ENCODE results near the gene SLC6A15. TPM values are rescaled to one million over a fixed set of nuclear protein-coding genes. Genes with fewer than 3 reads are reported as not detected.

Gene SLC6A15
- total RNA-seq, 2 experiments from 2014 or later, result 0.14 to 0.29 TPM

DNA sequence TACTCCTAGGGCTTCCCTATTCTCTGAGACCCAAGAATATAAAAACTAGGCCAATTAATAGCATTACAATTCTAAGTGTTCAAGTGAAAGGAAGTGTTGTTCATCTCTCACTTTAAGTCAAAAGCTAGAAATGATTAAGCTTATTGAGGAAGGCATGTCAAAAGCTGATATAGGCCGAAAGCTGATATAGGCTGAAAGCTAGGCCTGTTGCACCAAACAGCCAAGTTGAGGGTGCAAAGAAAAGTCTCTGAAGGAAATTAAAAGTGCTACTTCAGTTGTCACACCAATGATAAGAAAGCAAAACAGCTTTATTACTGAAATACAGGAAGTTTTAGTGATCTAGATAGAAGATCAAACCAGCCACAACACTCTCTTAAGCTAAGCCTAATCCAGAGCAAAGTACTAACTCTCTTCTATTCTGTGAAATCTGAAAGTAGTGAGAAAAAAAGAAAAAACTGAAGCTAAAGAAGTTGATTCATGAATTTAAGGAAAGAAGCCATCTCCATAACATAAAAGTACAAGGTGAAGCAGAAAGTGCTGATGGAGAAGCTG lies 68.9 kb downstream of the SLC6A15 start:
- Mint-ChIP-seq H3K9me3 (no peaks in the 10 kb centered on the region), H3K27ac (no peak overlapping the region), H3K27me3 (no peaks in the 10 kb centered on the region), H3K4me1 (peaks cover 6% of the 10 kb centered on the region), H3K4me3 (no peak overlapping the region), H3K36me3 (no peaks in the 10 kb centered on the region)
- DNase-seq, result no peak

DNA sequence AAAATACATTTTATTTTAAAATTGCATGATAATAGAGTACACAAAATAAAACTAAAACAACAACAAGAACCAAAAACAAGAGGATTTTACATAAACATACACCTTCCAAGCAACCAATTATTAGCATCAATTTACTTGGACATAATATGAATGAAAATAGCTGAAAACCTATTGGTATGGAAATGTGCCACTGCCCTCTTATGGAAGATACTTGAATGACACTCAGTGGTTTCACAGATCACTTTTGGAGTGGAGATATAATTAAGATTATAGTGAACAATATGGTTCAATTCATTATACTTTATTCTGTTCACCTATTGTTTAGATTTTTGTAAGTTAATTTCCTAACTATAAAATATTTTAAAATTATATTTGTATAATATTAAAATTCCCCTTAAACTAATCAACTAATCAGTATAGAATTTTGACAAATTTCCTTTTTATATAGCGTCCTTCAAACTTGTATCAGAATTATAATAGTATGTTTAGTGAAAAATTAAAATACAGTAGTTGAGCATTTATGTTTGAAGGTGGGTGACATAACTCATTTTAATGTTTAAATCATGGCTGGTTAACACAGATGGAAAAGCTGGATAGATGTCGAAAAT lies 70.1 kb downstream of the SLC6A15 start:
- Mint-ChIP-seq H3K27ac (no peak overlapping the region), H3K9me3 (no peaks in the 10 kb centered on the region), H3K4me1 (peaks cover 6% of the 10 kb centered on the region), H3K36me3 (no peaks in the 10 kb centered on the region), H3K27me3 (no peaks in the 10 kb centered on the region), H3K4me3 (no peak overlapping the region)
- no peak for DNase-seq

DNA sequence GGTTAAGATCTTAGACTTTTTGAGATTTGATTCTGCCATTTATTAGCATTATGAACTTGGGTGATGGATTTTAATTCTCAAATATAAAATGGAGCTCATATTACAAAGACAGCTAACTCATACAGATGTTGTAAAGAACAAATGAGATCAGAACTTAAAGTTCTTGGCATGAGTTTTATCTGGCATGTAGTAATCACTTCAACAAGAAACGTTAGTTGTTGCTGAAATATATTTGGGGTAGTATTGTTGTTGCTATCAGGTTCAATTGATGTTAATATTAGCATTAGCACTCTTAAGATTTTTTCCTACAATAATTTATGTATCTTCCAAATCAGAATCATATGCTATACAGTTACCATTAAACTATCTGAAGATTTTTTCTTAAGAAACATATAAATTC lies 71.0 kb downstream of the SLC6A15 start:
- H3K36me3 Mint-ChIP-seq, result no peaks in the 10 kb centered on the region
- H3K27me3 Mint-ChIP-seq, result no peaks in the 10 kb centered on the region
- peaks cover 6% of the 10 kb centered on the region for H3K4me1 Mint-ChIP-seq
- H3K27ac Mint-ChIP-seq, result no peak overlapping the region
- no peaks in the 10 kb centered on the region for H3K9me3 Mint-ChIP-seq
- H3K4me3 Mint-ChIP-seq, result no peak overlapping the region
- DNase-seq, result no peak

DNA sequence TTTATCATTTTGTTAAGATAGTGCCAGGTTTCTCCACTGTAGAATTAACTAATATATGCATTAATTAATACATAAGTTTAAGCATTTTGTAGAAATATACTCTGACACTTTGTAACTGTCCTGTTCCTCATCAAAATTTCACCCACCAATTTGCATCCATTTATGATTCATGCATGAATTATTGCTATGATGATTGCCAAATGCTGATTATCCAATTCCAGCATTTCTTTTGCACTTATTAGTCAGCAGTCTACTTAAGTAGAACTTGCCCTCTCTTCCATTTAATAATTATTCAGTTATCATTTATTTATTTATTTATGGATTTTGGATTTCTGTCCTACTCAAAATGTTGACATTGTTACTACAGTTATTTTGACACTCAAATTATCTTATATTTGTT lies 72.2 kb downstream of the SLC6A15 start:
- no peaks in the 10 kb centered on the region for H3K27me3 Mint-ChIP-seq
- no peak overlapping the region for H3K27ac Mint-ChIP-seq
- no peaks in the 10 kb centered on the region for H3K36me3 Mint-ChIP-seq
- no peaks in the 10 kb centered on the region for H3K9me3 Mint-ChIP-seq
- DNase-seq, result no peak
- no peak overlapping the region for H3K4me3 Mint-ChIP-seq
- H3K4me1 Mint-ChIP-seq, result peaks cover 6% of the 10 kb centered on the region

DNA sequence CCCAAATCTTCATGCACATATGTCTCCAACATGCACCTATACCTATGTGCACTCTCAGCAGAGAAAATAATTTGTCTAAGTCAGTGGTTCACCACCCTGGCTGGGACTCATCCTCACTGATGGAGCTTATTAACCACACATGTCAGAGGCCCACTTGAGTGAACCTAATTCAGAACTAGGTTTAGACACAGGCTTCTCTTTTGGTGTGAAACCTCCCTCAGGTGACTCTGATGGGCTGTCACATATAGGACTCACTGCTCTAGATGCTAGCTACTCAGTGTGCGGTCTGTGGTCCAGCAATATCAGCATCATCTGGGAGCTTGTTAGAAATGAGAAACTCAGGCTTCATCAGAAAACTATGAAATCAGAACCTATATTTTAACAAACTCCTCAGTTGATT lies 85.7 kb downstream of the SLC6A15 start:
- H3K36me3 Mint-ChIP-seq, result no peaks in the 10 kb centered on the region
- H3K27me3 Mint-ChIP-seq, result no peaks in the 10 kb centered on the region
- H3K4me3 Mint-ChIP-seq, result no peak overlapping the region
- no peaks in the 10 kb centered on the region for H3K9me3 Mint-ChIP-seq
- H3K4me1 Mint-ChIP-seq, result no peaks in the 10 kb centered on the region
- no peak overlapping the region for H3K27ac Mint-ChIP-seq
- DNase-seq, result no peak

DNA sequence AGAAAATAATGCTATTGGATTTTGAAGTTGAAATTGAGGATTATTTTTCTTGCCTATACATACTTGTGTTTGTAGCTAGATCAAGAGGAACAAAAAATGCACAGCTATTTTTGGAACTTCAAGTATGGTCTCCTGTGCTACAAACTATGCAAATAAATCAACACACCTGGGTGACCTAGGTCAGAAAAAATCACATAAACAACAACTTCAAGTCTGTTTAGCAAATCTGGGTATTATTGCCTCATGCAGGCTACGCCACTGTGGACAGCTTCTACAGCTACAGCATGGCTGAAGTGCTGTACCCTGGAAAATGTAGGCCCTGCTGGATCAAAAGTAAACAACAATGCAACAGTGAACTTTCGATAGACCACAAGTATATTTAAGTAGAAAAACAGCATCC lies 87.5 kb downstream of the SLC6A15 start:
- Mint-ChIP-seq H3K9me3 (no peaks in the 10 kb centered on the region), H3K4me3 (no peak overlapping the region)

DNA sequence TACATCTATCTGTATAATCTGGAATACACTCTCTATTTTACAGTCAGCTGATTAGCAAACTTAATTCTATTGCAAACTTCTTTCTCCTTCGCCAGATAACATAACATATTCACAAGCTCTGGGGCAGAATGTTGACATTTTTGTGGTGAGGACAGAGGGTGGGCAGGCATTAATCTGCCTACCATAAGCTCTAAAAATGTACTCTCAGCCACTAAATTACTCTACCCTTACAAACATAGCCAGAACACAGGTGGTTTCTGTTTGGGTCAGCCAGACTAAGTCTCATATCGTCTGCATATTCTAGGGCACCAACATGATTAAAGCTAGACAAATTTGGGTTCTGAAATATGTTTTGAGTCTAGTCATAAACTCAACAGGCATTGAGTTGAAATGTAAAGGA lies 90.1 kb downstream of the SLC6A15 start:
- Mint-ChIP-seq H3K4me3 (no peak overlapping the region), H3K27ac (no peak overlapping the region), H3K27me3 (peaks cover 3% of the 10 kb centered on the region), H3K9me3 (no peaks in the 10 kb centered on the region), H3K4me1 (no peaks in the 10 kb centered on the region), H3K36me3 (no peaks in the 10 kb centered on the region)
- DNase-seq, result no peak

More for the DNA sequence above, 87.5 kb downstream of the SLC6A15 start:
- H3K27ac Mint-ChIP-seq, result no peak overlapping the region
- no peaks in the 10 kb centered on the region for H3K36me3 Mint-ChIP-seq
- no peaks in the 10 kb centered on the region for H3K27me3 Mint-ChIP-seq
- no peak for DNase-seq
- H3K4me1 Mint-ChIP-seq, result no peaks in the 10 kb centered on the region

DNA sequence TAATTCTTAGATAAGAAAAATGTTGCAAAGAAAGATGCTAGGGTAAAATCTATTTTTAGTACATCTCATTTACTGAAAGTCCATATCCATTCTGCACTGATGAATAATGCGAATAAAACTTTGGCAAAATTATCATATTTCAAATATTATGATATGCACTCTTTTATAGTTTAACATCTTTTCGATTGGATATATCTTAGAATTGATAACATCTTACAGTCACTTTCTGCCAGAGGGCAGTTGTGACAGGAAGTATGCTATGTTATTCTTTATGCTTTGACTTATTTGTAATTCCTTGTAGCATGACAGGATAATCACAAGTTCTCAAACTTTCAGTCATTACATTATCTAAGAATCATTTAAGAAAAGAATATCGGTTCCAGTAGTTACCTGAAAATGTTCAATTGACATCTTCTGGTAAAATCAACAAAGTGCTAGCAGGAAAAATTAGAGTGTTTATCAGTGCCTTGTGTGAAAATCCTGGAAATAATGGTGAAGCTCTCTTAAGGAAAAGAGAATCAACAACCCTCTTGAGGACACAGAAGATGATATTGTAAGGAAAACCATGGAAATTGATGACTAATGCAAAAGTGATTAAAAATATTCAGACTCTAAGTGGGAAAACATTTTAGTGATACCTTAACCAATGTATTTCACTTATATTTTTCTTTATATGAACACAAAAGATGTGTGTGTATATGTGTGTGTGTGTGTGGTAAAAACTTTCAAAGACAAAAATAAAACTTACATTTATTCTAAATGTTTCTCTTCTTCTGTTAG lies 95.5 kb downstream of the SLC6A15 start:
- Mint-ChIP-seq H3K27me3 (peaks cover 3% of the 10 kb centered on the region), H3K27ac (no peak overlapping the region)

DNA sequence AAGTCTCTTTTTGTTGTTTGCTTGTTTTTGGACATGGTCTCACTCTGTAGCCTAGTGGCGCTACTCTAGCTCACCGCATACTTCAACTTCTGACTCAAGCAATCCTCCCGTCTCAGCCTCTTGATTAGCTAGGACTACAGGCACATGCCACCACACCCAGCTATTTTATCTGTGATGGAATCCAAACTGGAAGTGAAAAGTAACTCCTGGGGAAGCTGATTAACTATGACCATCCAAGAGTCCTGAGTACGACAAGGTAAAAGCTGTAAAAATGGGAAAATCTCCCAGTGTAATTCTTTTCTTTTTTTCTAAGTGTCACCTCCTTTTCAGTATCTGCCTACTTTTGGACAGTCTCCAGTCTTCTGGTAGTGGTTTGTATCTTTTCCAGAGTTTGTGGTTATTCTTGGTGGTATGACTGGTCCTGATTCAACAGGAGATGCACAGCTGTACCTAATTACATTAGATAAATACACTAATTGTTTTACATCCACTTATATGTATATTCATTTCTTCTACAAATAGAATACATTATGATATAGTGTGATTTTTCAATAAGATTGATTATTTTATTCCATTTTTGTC lies 97.8 kb downstream of the SLC6A15 start:
- no peak overlapping the region for H3K27ac Mint-ChIP-seq
- H3K36me3 Mint-ChIP-seq, result no peaks in the 10 kb centered on the region
- no peaks in the 10 kb centered on the region for H3K9me3 Mint-ChIP-seq
- H3K4me3 Mint-ChIP-seq, result no peak overlapping the region
- no peaks in the 10 kb centered on the region for H3K4me1 Mint-ChIP-seq
- peaks cover 3% of the 10 kb centered on the region for H3K27me3 Mint-ChIP-seq
- no peak for DNase-seq

More for the DNA sequence above, 95.5 kb downstream of the SLC6A15 start:
- no peaks in the 10 kb centered on the region for H3K4me1 Mint-ChIP-seq
- DNase-seq, result no peak
- H3K4me3 Mint-ChIP-seq, result no peak overlapping the region
- H3K36me3 Mint-ChIP-seq, result no peaks in the 10 kb centered on the region
- no peaks in the 10 kb centered on the region for H3K9me3 Mint-ChIP-seq

DNA sequence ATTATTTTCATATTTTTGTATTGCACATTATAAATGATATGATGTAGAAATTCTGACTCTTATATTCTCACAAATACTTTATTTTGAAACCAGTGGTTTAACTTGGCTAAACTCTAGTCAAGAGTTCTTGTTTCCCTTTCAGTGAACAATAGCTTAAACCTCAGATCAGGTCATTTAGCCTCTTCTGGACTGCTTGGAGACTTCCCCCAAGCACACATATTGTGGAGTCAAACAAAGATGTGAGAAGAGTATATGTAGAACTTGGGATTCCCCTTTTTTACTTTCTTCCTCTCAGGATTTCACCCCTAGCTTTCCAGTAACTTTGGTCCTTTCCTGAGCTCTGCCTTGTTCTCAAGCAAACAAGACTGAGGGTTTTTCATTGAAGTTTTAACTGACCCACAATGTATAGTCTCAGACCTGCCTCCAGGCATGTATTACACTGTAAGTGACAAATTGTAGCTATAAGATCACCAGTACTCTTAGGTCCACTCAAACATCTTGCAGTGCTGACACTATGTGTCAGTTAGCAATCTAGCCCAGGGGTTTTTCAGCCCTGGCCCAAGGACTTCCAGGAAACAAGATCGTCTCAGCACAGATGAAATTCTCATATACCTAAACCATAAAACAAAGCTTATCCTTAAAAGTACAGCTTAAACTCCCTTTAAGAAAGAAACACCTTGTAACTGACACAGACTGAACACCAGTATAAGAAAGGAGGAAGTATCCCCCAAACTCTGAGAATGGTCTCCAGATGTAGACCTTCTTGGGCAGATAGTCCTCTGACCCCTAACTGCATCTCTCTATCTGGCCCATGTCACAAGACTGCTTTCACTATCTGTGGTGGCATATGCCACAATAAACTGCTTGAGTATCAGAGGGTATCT lies 98.6 kb downstream of the SLC6A15 start:
- peaks cover under 1% of the 10 kb centered on the region for H3K27me3 Mint-ChIP-seq
- DNase-seq, result no peak
- no peak overlapping the region for H3K4me3 Mint-ChIP-seq
- H3K36me3 Mint-ChIP-seq, result no peaks in the 10 kb centered on the region
- no peaks in the 10 kb centered on the region for H3K4me1 Mint-ChIP-seq
- H3K9me3 Mint-ChIP-seq, result no peaks in the 10 kb centered on the region
- H3K27ac Mint-ChIP-seq, result no peak overlapping the region

DNA sequence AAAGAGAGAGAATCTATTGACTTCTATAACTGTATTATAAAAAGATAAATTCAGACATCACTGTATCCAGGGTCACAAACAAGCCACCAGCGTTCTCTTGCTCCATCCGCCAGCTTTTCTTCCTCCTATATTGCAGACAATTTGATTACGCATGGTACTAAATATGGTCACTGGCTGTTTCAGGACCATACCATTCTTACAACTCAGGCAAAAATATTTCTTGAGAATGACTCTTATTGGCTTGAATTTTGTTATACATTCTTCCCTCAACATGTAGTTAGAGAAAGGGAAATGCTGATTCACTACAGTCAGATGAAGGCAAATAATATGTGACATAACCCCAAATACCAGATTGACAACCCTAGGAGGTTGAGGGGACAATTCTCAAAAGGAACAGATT lies 101.3 kb downstream of the SLC6A15 start:
- no peaks in the 10 kb centered on the region for H3K27me3 Mint-ChIP-seq
- H3K9me3 Mint-ChIP-seq, result no peaks in the 10 kb centered on the region

DNA sequence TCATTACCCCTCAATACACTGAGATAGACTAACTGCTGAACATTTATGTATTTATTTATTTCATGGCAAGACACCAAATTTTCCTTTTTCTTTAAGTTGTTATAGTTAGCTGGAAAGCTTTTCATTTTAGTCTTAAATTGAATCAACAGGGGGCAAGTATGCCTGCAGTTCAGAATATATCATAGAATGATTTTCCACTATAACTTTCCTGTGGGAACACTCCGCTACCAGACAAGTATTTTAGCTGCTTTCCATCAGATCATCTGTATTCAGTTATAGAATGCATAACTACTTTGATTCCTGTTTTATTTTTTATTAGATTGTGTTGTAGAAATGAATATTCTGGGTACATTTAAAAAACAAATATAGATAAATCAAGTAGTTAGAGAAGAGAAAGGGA lies 102.0 kb downstream of the SLC6A15 start:
- H3K4me1 Mint-ChIP-seq, result no peaks in the 10 kb centered on the region
- DNase-seq, result no peak
- no peak overlapping the region for H3K4me3 Mint-ChIP-seq
- no peaks in the 10 kb centered on the region for H3K9me3 Mint-ChIP-seq
- H3K27me3 Mint-ChIP-seq, result no peaks in the 10 kb centered on the region
- H3K27ac Mint-ChIP-seq, result no peak overlapping the region
- H3K36me3 Mint-ChIP-seq, result no peaks in the 10 kb centered on the region

More for the DNA sequence above, 101.3 kb downstream of the SLC6A15 start:
- Mint-ChIP-seq H3K36me3 (no peaks in the 10 kb centered on the region), H3K27ac (no peak overlapping the region), H3K4me1 (no peaks in the 10 kb centered on the region), H3K4me3 (no peak overlapping the region)
- DNase-seq, result no peak
